22Rv1 (cell line): ENCODE data around the gene RCL1.
A peak's percentile ranks its signal among the peaks of the same experiment; 100 is the strongest.

Experiments
- H3K27ac ChIP-seq: fragments of 450-650 bp; 2 replicates; pipeline ENCODE4 v1.5.1; 2017
- ZFX ChIP-seq: fragments of 450-650 bp; IDR thresholded peaks from 2 replicates; pipeline ENCODE4 v1.6.1; 2017; ENCODE audit warnings: antibody characterized with exemption, borderline replicate concordance
- TF ChIP-seq, protein P1 (sequence below): fragments of 450-650 bp; IDR thresholded peaks from 2 replicates; pipeline ENCODE4 v1.5.1; 2017; ENCODE audit warnings: mild to moderate bottlenecking

The RCL1 gene

DNA sequence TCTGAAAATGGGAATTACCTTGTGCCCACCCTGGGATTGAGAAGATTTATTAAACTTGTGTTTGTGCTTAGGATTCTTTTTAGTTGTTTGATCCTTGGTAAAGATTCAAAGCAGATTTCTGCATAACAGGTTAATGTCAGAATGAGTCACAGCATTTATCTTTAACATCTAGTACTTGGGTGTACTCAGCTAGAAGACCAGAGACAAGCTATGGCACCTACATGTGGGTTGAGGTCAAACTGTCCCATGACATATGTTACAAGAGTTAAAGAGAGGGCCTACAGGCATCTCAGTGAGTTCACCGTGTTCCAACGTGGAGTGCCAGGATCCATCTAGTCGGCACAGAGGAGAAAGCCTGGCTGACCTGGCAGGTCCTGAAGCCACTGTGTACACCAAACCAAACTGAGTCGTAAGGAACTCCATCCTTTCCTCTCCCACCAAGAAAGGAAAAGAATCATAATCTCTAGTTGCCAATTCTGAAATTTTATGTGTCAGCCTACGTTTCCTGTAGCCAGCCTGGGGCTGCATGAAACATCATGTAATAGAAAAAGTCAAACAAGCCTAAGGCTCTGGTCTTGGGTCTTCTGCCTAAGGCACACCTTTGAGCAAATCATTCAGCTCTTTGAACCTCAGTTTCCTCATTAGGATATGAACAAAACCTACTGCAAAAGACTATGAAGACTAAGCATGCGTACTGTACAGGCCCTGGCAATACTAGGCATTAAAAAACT lies 73.7 kb downstream of the RCL1 start:
- peak overlapping the region; percentile 29; the same call in 1 of the 2 replicates for H3K27ac ChIP-seq
- TF ChIP-seq, protein P1, sequence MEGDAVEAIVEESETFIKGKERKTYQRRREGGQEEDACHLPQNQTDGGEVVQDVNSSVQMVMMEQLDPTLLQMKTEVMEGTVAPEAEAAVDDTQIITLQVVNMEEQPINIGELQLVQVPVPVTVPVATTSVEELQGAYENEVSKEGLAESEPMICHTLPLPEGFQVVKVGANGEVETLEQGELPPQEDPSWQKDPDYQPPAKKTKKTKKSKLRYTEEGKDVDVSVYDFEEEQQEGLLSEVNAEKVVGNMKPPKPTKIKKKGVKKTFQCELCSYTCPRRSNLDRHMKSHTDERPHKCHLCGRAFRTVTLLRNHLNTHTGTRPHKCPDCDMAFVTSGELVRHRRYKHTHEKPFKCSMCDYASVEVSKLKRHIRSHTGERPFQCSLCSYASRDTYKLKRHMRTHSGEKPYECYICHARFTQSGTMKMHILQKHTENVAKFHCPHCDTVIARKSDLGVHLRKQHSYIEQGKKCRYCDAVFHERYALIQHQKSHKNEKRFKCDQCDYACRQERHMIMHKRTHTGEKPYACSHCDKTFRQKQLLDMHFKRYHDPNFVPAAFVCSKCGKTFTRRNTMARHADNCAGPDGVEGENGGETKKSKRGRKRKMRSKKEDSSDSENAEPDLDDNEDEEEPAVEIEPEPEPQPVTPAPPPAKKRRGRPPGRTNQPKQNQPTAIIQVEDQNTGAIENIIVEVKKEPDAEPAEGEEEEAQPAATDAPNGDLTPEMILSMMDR = no peak
- no peak for TF ChIP-seq ZFX

DNA sequence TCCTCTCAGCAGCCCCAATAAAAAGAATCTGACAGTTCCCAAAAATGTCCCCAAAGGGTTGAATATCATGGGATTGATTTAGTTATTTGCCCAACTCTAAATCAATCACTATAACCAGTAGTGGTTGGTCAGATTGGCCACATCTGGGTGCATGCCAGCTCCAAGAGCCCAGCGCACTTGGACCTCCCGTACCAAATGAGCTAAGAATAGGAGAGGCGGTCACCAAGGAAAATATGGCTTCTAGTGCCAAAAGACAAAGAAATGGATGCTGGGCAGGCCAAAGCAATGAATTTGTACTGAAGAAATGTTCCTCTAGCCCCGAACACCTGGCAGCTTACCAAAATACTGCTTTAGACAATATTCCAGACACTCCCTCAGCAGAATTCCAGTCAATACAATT lies 80.3 kb downstream of the RCL1 start:
- no peak overlapping the region for H3K27ac ChIP-seq
- TF ChIP-seq, protein P1 = no peak
- TF ChIP-seq ZFX = no peak

DNA sequence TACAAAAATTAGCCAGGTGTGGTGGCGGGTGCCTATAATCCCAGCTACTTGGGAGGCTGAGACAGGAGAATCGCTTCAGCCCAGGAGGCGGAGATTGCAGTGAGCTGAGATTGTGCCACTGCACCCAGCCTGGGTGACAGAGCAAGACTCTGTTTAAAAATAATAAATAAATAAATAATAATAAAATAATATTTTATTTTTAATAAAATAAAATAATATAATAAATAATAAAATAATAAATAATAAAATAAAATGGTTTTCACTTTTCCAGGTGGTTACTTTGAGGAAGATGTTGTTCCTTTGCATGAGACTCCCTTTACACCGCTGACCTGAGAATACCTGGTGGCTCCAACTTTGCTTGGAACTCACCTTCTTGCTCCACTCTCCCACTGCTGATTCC lies 82.8 kb downstream of the RCL1 start:
- H3K27ac ChIP-seq = no peak overlapping the region
- TF ChIP-seq, protein P1 = no peak
- no peak for TF ChIP-seq ZFX

DNA sequence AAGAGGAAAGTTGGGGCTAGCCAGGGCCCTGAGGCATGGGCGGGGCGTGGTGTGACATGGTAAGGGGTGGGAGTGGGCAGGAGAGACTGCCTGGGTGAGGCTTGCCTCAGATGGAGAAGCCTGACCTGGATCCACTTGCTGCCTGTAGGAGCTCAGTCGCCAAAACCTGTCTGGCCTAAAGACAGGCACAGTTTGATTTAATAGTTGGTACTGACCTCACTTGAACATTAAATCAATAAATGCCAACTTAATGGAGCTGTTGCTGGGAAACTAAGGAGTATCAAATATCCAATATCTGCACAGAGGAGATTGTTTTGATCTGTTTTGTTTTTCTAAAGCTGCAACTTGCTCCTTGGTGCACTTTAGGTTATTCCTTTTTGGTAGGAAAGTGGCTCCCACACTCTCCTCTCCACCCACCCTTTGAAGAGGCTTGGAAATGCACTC lies 86.4 kb downstream of the RCL1 start:
- no peak overlapping the region for H3K27ac ChIP-seq

DNA sequence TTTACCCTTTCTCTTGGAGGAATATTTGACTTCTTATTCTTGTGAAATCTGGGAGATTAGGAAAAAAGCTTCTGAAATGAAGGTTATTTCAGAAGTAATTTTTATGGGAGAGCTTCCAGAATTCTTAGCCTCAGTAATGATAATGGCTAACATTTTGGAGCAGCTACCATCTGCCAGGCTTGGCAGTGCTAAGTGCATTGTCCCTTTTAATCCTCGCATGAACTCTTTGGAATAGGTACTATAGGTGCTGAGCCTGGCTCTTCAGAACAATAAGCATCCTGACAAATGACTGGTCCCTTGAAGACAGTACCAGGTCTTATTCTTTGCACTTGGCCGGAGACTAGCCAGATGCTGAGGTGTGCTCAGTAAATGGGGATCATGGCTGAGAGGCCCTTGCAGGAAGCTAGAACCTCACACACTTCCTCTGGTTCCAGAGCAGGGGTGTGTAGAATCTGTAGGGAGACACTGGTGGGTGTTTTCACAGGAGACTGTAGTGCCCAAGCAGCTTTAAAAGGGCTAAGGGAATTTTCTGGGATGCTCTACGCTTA lies 90.7 kb downstream of the RCL1 start:
- no peak for TF ChIP-seq ZFX
- H3K27ac ChIP-seq = no peak overlapping the region

More for the DNA sequence above, 86.4 kb downstream of the RCL1 start:
- no peak for TF ChIP-seq ZFX
- TF ChIP-seq, protein P1 = no peak

DNA sequence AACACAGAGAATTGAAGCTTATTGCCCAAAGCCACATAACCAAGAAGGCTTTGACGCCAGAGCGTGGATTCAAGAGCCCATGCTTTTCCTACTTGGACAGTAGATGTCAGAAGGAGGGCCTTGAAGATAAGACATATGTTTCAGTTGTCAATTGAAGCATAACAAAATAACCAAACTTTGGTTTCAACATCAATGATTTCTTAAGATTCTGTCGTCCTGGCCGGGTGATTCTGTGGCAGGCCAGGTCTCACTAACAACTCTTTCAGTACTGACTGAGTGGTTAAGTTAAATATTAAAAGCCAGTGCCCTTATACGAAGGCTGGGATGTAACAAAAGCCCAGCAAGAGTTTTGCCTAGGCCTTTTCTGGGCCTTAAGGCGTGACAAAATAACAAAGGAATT lies 94.0 kb downstream of the RCL1 start:
- TF ChIP-seq ZFX = no peak
- TF ChIP-seq, protein P1 = no peak
- H3K27ac ChIP-seq = no peak overlapping the region

DNA sequence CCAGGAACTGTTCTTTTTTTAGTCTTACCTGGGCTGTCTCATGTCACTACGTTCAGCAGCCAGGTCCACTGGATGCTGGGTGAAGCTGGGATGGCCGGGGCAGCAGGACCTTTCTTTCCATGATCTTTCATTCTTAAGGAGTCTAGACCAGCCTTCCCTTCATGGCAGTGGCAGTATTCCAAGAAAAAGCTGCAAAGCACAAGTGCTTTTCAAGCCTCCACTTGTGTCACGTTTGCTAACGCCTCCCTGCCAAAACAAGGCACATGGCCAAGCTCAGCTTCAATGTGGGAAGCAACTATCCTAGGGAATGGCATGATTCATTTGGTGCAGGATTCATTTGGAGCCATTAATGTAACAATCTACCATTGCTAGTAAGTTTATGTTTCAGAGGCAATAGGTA lies 94.8 kb downstream of the RCL1 start:
- no peak overlapping the region for H3K27ac ChIP-seq
- TF ChIP-seq ZFX = no peak
- TF ChIP-seq, protein P1 = no peak
